PFSK-1 (cell line): ENCODE data around the gene PIM3.

Experiments
- FOXP2 ChIP-seq: optimal IDR thresholded peaks from 2 replicates; pipeline ENCODE3; 2011; ENCODE audit warnings: borderline replicate concordance, control low read depth, inconsistent platforms; ENCODE audit not compliant: insufficient read depth; ENCODE audit errors: extremely low read length, extremely low read depth
- POLR2AphosphoS5 ChIP-seq: IDR thresholded peaks from 2 replicates; pipeline ENCODE4 v1.6.1; 2012; ENCODE audit warnings: low read depth, mild to moderate bottlenecking, control low read depth, low read length, moderate library complexity
- SIN3A ChIP-seq: IDR thresholded peaks from 2 replicates; pipeline ENCODE4 v1.6.1; 2012; ENCODE audit warnings: mild to moderate bottlenecking, low read length, moderate library complexity, borderline replicate concordance; ENCODE audit not compliant: insufficient read depth
- TAF1 ChIP-seq: IDR thresholded peaks from 2 replicates; pipeline ENCODE4 v1.6.1; 2012; ENCODE audit warnings: low read length, control low read depth, borderline replicate concordance; ENCODE audit not compliant: insufficient read depth
- TF ChIP-seq, protein P1 (sequence below), 2 experiments: IDR thresholded peaks; 2 replicates each; pipeline versions ENCODE4 v1.6.1 to v1.8.0; 2011 to 2012; ENCODE audit warnings: low read depth in 2 of 2, low read length in 2 of 2, control low read depth in 1 of 2, inconsistent platforms in 1 of 2, mild to moderate bottlenecking in 1 of 2, moderate library complexity in 1 of 2; ENCODE audit not compliant: insufficient read depth in 1 of 2

Gene PIM3

DNA sequence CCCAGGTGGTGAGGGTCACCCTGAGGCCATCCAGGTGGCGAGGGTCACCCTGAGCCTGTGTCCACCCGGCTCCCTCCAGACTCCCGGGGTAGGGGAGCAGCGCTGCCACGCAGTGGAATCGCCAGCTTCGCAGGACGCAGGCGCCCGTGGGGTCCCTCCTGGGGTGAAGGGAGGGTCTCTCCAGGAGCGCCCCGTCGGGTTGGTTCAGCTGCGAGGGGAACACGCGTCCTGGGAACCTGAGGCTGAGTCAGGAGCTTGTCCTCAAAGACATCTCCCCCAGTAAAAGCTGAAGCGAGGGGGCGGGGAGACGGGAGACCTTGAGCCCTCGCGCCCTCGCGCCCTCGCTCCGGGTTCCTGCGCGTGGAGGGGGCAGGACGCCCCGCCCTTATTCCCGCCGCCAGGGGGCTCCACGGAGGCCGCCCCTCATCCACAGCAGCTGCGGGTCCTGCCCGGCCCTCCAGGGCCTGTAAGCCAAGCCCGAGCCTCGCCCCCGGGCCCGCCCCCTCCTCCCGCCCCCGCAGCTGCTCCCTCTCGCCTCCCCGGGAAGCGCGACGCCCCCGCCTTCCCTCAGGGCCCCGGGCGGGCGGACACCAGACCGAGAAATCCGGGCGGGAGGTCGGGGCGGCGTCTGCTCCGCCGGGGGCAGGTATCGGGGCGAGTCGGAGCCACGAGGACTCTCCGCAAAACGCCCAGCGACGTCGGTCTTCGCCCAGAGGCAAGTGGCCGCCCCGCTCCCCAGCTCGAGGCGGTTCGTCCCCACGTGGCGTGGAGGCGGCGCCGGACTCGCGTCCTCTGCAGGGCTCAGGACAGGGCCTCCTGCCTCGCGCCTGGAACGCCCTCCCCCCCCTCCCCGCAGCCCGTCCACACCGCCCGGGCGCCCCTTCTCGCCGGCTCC lies 22.8 kb downstream of the PIM3 start:
- no peak for TF ChIP-seq SIN3A
- TF ChIP-seq, protein P1, sequence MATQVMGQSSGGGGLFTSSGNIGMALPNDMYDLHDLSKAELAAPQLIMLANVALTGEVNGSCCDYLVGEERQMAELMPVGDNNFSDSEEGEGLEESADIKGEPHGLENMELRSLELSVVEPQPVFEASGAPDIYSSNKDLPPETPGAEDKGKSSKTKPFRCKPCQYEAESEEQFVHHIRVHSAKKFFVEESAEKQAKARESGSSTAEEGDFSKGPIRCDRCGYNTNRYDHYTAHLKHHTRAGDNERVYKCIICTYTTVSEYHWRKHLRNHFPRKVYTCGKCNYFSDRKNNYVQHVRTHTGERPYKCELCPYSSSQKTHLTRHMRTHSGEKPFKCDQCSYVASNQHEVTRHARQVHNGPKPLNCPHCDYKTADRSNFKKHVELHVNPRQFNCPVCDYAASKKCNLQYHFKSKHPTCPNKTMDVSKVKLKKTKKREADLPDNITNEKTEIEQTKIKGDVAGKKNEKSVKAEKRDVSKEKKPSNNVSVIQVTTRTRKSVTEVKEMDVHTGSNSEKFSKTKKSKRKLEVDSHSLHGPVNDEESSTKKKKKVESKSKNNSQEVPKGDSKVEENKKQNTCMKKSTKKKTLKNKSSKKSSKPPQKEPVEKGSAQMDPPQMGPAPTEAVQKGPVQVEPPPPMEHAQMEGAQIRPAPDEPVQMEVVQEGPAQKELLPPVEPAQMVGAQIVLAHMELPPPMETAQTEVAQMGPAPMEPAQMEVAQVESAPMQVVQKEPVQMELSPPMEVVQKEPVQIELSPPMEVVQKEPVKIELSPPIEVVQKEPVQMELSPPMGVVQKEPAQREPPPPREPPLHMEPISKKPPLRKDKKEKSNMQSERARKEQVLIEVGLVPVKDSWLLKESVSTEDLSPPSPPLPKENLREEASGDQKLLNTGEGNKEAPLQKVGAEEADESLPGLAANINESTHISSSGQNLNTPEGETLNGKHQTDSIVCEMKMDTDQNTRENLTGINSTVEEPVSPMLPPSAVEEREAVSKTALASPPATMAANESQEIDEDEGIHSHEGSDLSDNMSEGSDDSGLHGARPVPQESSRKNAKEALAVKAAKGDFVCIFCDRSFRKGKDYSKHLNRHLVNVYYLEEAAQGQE (IDR thresholded peaks at IDR 0.05; ENCODE audit: insufficient read depth in 1 of 2, low read depth in 2 of 2, low read length in 2 of 2) = no peak
- TF ChIP-seq TAF1 = no peak
- TF ChIP-seq FOXP2 = no peak
- TF ChIP-seq POLR2AphosphoS5 = no peak

DNA sequence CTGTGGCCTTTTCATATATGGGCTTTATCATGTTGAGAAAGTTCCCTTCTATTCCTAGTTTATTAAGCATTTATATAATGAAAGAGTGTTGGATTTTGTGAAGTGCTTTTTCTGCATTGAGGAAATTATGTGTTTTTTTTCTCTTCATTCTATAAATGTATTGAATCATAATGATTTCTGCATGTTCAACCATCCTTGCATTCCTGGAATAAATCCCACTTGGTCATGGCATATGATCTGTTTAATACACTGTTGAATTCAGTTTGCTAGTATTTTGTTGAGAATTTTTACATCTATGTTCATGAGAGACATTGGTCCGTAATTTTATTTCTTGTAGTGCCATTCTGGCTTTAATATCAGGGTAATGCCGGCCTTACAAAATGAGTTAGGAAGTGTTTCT lies 25.8 kb downstream of the PIM3 start:
- TF ChIP-seq TAF1 (no peak), POLR2AphosphoS5 (no peak), FOXP2 (no peak), SIN3A (no peak)
- TF ChIP-seq, protein P1 (IDR thresholded peaks at IDR 0.05; ENCODE audit: insufficient read depth in 1 of 2, low read depth in 2 of 2, low read length in 2 of 2) = no peak

DNA sequence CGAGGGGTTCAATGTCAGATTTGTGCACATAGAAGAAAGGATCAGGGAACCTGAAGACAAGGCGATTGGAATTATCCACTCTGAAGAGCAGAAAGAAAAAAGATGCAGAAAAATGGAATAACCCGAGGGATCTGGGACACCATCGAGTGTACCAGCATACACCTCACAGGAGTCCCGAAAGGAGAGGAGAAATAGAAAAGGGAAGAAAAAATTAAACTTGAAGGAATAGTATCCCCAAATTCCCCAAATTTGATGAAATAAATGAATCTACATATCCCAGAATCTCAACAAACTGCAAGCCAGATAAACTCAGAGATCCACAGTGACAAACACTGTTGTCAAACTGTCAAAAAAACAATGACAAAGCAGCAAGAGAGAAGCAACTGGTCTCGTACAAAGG lies 30.6 kb downstream of the PIM3 start:
- TF ChIP-seq SIN3A (no peak), FOXP2 (no peak), TAF1 (no peak), POLR2AphosphoS5 (no peak)
- TF ChIP-seq, protein P1 (IDR thresholded peaks at IDR 0.05; ENCODE audit: insufficient read depth in 1 of 2, low read depth in 2 of 2, low read length in 2 of 2) = no peak

DNA sequence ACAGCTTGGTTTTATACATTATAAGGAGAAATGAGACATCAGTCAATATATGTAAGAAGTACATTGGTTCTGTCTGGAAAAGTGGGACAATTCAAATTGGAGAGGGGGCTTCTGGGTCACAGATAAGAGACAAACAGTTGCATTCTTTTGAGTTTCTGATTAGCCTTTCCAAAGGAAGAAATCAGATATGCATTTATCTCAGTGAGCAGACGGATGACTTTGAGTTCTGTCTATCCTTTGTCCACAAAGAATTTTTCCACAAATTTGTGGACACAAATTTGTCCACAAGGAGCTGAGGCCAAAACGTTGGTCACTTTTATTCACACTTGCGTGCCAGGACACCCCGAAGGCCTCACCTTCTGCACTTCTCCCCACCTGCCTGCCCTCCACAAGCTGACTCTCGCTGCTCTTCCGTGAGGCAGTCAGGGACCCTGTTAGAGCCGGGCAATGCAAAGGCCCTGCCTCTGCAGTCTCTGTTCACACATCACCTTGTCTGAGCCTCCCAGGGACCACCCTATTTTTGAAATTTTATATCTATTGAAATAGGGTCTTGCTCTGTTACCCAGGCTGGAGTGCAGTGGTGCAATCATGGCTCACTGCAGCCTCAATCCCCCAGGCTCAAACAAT lies 31.4 kb downstream of the PIM3 start:
- TF ChIP-seq FOXP2 (no peak), TAF1 (no peak), POLR2AphosphoS5 (no peak), SIN3A (no peak)
- TF ChIP-seq, protein P1 (IDR thresholded peaks at IDR 0.05; ENCODE audit: insufficient read depth in 1 of 2, low read depth in 2 of 2, low read length in 2 of 2) = no peak
